Keratinocyte (primary cell): ENCODE results near the gene KCND2. TPM values are rescaled to one million over a fixed set of nuclear protein-coding genes. Genes with fewer than 3 reads are reported as not detected.
"Not testable (repeated sequence)": the region's sequence is repeated elsewhere in the genome, so short reads cannot be mapped to it uniquely, and the experiment has no call there.

Source experiments
- DNase-seq: peaks from one replicate; pipeline ENCODE4 v3.0.0-alpha.2; 2011; ENCODE audit warnings: low read depth, missing footprints, low spot score
- FAIRE-seq: peaks from 2 replicates; lab custom pipeline; 2011; peaks lifted over from hg19 to GRCh38; lab: Jason Lieb, UNC
- H2AFZ ChIP-seq: 2 replicates; pipeline ENCODE4 v1.6.0; 2012; ENCODE audit warnings: low read length, control low read depth, inconsistent platforms; ENCODE audit not compliant: control insufficient read depth
- H3K27ac ChIP-seq: 2 replicates; pipeline ENCODE4 v1.5.1; 2011; ENCODE audit warnings: low read length; ENCODE audit not compliant: control insufficient read depth, insufficient read depth
- H3K27me3 ChIP-seq: 3 replicates; pipeline ENCODE4 v1.6.0; 2011; ENCODE audit warnings: low read length; ENCODE audit not compliant: control insufficient read depth, insufficient read depth; ENCODE audit errors: extremely low read depth
- H3K36me3 ChIP-seq, 2 experiments: 2 replicates in 1 of 2; 3 replicates in 1 of 2; pipeline ENCODE4 v1.5.1; 2011; ENCODE audit warnings: low read length in 2 of 2, mild to moderate bottlenecking in 1 of 2; ENCODE audit not compliant: control insufficient read depth in 2 of 2, insufficient read depth in 2 of 2; ENCODE audit errors: extremely low read depth in 1 of 2
- H3K4me1 ChIP-seq: 3 replicates; pipeline ENCODE4 v1.5.1; 2011; ENCODE audit warnings: low read length; ENCODE audit not compliant: control insufficient read depth, insufficient read depth; ENCODE audit errors: extremely low read depth
- H3K4me2 ChIP-seq: 3 replicates; pipeline ENCODE4 v1.6.0; 2011; ENCODE audit warnings: low read depth, low read length; ENCODE audit not compliant: control insufficient read depth, insufficient read depth; ENCODE audit errors: extremely low read depth
- H3K4me3 ChIP-seq, 3 experiments: fragments of 200-600 bp in 1 of 3; sonication (generic) in 1 of 3; 2 replicates in 2 of 3; 3 replicates in 1 of 3; pipeline ENCODE4 v1.5.1; 2011 to 2016; ENCODE audit warnings: low read length in 3 of 3, mild to moderate bottlenecking in 3 of 3, control low read depth in 2 of 3, inconsistent platforms in 1 of 3, low read depth in 1 of 3, mixed read lengths in 1 of 3, mixed run types in 1 of 3, moderate library complexity in 1 of 3; ENCODE audit not compliant: control insufficient read depth in 2 of 3, insufficient read depth in 2 of 3; ENCODE audit errors: extremely low read depth in 1 of 3
- H3K79me2 ChIP-seq: 2 replicates; pipeline ENCODE4 v1.6.0; 2012; ENCODE audit warnings: low read length; ENCODE audit not compliant: control insufficient read depth, insufficient read depth
- H3K9ac ChIP-seq: 3 replicates; pipeline ENCODE4 v1.6.0; 2011; ENCODE audit warnings: low read length; ENCODE audit not compliant: control insufficient read depth, insufficient read depth; ENCODE audit errors: extremely low read depth
- H3K9me1 ChIP-seq: 3 replicates; pipeline ENCODE4 v1.6.0; 2011; ENCODE audit warnings: low read length; ENCODE audit not compliant: control insufficient read depth, insufficient read depth; ENCODE audit errors: extremely low read depth
- H3K9me3 ChIP-seq: 2 replicates; pipeline ENCODE4 v1.5.1; 2012; ENCODE audit warnings: low read depth, low read length; ENCODE audit not compliant: control insufficient read depth
- H4K20me1 ChIP-seq: 3 replicates; pipeline ENCODE4 v1.6.0; 2011; ENCODE audit warnings: low read length; ENCODE audit not compliant: control insufficient read depth, insufficient read depth; ENCODE audit errors: extremely low read depth
- EZH2 ChIP-seq: IDR thresholded peaks from one replicate; pipeline ENCODE4 v1.6.1; 2012; ENCODE audit warnings: inconsistent platforms, mild to moderate bottlenecking, low read length, moderate library complexity
- dilution Hi-C: fragments of 300-500 bp; cut with MboI; formaldehyde crosslinking; loops from one replicate; pipeline ENCODE4 v1.7.0; 2020; ENCODE audit warnings: low sequenced_read_pairs; ENCODE audit not compliant: extremely low pct_ligation_motif_present
- polyA plus RNA-seq, 5 experiments: library from polyadenylated mRNA; depleted of rRNA in 3 of 5; stranded (reverse) in 3 of 5; stranded (forward) in 1 of 5; unstranded in 1 of 5; fragments of >200 nt; gene quantifications; 1 replicate in 1 of 5; 2 replicates in 3 of 5; 3 replicates in 1 of 5; pipeline versions ENCODE4 v1.2.1 to v1.2.3, GENCODE V29; 2011 to 2012; ENCODE audit warnings: missing spikeins in 2 of 5, low read depth in 1 of 5, low replicate concordance in 1 of 5
- TF ChIP-seq, protein P1 (sequence below), 3 experiments: IDR thresholded peaks in 1 of 3; conservative IDR thresholded peaks in 1 of 3; optimal IDR thresholded peaks in 1 of 3; 2 replicates in 2 of 3; 3 replicates in 1 of 3; pipeline versions ENCODE3 to v1.5.1; 2011; ENCODE audit warnings: low read length in 3 of 3, mild to moderate bottlenecking in 3 of 3, moderate library complexity in 2 of 3, control low read depth in 1 of 3, inconsistent platforms in 1 of 3; ENCODE audit not compliant: insufficient read depth in 2 of 3; ENCODE audit errors: extremely low read depth in 1 of 3

The KCND2 gene
- polyA plus RNA-seq, 1 donor (not counting 4 experiments of a cell fraction or from before 2014, with no cell fraction given) = not detected

DNA sequence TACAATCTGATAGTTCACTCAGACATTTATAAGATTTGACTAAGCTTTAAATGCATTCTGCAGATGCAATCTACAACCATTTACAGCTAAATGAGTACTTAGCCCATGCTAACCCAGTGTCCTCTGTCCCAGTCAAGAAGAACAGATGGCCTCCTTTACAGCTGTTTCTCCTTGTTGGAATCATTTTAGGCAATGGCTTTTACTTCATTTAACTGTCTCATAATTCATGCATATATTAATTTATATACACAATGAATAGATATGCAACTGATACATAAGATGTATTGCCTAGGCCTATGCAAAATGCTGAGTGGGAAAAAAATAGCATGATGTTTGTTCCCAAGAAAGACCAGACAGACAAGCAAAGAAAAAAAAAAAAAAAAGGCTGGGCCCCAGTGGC, 502.8 kb downstream of the KCND2 start:
- Histone ChIP-seq H3K9me3 (no peaks in the 10 kb centered on the region), H3K27me3 (no peaks in the 10 kb centered on the region), H3K9me1 (no peaks in the 10 kb centered on the region), H3K27ac (no peak overlapping the region), H3K4me2 (no peak overlapping the region), H3K9ac (no peak overlapping the region), H4K20me1 (no peaks in the 10 kb centered on the region), H3K79me2 (no peaks in the 10 kb centered on the region), H2AFZ (no peak overlapping the region), H3K4me1 (no peaks in the 10 kb centered on the region), H3K36me3 (no peaks in the 10 kb centered on the region), H3K4me3 (no peak overlapping the region)
- DNase-seq (no peak), FAIRE-seq (no peak)
- dilution Hi-C loops = no loop called here
- TF ChIP-seq, protein P1, sequence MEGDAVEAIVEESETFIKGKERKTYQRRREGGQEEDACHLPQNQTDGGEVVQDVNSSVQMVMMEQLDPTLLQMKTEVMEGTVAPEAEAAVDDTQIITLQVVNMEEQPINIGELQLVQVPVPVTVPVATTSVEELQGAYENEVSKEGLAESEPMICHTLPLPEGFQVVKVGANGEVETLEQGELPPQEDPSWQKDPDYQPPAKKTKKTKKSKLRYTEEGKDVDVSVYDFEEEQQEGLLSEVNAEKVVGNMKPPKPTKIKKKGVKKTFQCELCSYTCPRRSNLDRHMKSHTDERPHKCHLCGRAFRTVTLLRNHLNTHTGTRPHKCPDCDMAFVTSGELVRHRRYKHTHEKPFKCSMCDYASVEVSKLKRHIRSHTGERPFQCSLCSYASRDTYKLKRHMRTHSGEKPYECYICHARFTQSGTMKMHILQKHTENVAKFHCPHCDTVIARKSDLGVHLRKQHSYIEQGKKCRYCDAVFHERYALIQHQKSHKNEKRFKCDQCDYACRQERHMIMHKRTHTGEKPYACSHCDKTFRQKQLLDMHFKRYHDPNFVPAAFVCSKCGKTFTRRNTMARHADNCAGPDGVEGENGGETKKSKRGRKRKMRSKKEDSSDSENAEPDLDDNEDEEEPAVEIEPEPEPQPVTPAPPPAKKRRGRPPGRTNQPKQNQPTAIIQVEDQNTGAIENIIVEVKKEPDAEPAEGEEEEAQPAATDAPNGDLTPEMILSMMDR (optimal IDR thresholded peaks at IDR 0.05 in 1 of 3, IDR thresholded peaks at IDR 0.05 in 1 of 3, conservative IDR thresholded peaks at IDR 0.05 in 1 of 3; ENCODE audit: extremely low read depth in 1 of 3, insufficient read depth in 2 of 3, low read length in 3 of 3) = no peak
- no peak for TF ChIP-seq EZH2

DNA sequence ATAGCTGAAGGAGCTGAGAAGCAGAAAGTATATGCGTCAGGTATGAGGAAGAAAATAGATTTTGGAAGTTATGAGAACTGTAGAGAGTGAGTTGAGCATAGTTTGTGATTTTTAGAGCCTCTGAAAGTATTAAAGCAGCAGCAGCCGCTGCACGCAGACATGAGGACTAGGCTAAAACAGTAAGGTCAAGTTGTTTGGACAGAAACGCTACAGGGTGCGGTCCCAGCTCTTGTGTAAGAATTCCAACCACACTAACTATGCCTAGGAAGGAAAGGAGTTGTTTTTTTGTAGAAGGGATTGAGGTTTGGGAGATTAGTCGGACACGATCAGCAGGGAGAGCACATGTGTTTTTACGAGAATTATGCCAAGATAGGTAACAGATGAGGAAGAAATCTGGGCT, 506.1 kb downstream of the KCND2 start:
- FAIRE-seq = not testable (repeated sequence)

DNA sequence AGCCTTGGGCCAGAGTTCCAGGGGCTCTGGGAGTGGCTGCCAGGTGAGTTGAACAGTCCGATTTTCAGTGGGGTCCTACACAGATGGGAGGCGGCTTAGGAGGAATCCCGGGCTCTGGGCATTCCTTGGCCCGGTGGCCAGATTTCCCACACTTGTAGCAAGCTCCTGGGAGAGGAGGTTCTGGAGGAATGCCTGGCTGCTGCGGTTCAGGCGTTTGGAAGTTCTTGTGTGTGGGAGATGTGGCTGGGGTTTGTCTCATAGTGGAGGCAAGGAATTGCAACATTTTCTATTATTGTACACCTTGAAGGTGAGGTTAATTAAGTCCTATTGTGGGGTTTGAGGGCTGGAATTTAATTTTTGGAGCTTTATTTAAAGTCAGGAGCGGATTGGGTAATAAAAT, 507.5 kb downstream of the KCND2 start:
- H3K9me1 ChIP-seq, H3K9me3 ChIP-seq, H3K4me1 ChIP-seq, H2AFZ ChIP-seq, FAIRE-seq, H3K4me3 ChIP-seq, H3K27me3 ChIP-seq, H3K9ac ChIP-seq, DNase-seq, H3K27ac ChIP-seq, H3K4me2 ChIP-seq, H4K20me1 ChIP-seq, H3K36me3 ChIP-seq, dilution Hi-C loops, H3K79me2 ChIP-seq: not testable (repeated sequence)

More for the DNA sequence above, 506.1 kb downstream of the KCND2 start:
- H2AFZ ChIP-seq, H3K9me1 ChIP-seq, DNase-seq, H3K4me1 ChIP-seq, H3K9me3 ChIP-seq, H3K4me3 ChIP-seq, H3K9ac ChIP-seq, H3K27ac ChIP-seq, H3K36me3 ChIP-seq, dilution Hi-C loops, H3K4me2 ChIP-seq, H3K79me2 ChIP-seq, H3K27me3 ChIP-seq, H4K20me1 ChIP-seq: not testable (repeated sequence)
